Epithelial cell of umbilical artery (primary cell): Measurements from ENCODE around the gene FIGLA. TPM values are rescaled to one million over a fixed set of nuclear protein-coding genes. Genes with fewer than 3 reads are reported as not detected.

Experiments
- total RNA-seq: library from RNA; depleted of rRNA; stranded (reverse); fragments of >200 nt; gene quantifications from 2 replicates; pipeline ENCODE4 v1.2.3, GENCODE V29; 2014

FIGLA gene
- total RNA-seq: 0.76 TPM in 1 of 2 replicates, not detected in the other

DNA sequence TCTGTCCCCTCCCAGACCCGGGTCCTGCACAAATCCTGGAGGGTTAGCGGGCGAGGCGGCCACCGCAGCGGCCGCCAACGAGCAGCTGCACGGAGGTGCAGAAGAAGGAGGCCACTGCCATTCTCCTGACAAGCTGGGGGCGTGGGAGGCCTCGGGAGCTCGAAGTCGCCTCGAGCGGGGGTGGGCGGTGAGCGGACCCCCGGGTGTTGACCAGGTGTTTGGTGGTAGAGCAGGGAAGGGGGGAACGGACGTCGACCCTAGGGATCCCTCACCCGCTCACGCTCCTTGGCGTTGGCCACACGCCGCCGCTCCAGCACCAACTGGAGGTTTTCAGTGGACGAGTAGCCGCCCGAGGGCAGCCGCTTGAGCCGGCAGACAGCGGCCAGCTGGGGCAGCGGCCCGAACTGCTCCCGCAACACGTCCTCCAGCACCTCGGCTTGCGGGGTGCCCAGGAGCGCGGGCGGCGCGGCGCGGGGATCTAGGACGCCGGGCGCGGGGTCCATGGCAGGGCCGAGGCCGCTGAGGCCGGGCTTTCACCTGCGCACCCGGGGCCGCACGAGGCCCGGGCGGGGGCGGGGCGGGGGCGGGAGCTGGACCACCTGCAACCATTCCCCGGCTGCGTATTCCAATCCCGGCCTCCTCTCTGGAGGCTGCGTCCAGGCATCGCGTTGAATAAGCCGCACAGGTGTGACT, at the start of gene FIGLA:
Gene FIGLA, minus strand, starts transcription at position 508 of the 693 bp plus-strand sequence. Its CDS starts 5 bp downstream, at position 503.

DNA sequence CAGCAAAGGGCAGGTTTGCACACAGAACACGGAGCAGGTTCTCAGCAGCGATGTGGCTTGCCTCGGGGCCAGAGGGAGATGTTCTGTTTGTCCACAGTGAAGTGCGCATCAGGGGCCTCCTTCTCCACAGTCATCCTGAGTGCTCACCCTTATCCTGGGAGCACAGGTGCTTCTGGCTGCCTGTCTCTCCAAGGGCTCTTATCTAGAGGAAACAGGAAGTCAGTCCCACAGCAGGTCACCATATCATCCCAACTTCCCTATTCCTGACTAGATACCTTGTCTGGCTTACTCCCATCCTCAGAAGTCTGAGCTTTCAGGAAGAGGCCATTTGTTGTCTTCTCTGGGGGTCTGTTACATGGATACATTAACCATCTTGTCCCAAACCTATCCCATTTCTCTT, 45.2 kb upstream of the FIGLA start, which contains the start of gene CD207:
Gene CD207, minus strand, starts transcription at position 174 of the 400 bp plus-strand sequence. Its CDS starts 40 bp downstream, at position 134.

DNA sequence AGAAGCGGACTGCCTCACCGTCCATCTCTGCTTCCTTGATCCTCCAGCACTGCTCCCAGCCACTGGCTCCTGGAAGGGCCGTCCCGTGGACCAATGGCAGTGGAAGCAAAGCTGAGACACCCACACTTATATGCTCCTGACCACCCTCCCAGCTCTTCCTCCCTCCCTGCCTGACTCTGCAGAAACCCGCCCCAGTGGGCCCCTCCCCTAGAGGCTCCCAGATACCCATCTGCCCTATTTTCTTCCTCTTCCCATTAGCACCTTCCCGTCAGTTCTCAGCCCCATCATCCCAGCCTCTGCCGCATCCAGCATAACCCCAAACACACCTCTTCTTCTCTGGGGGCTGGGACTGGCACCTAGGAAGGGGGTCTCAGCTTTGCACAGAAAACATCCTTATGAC, 30.1 kb upstream of the FIGLA start, which contains the start of gene CLEC4F:
Gene CLEC4F, minus strand, starts transcription at position 101 of the 400 bp plus-strand sequence. Its CDS starts 76 bp downstream, at position 25.

DNA sequence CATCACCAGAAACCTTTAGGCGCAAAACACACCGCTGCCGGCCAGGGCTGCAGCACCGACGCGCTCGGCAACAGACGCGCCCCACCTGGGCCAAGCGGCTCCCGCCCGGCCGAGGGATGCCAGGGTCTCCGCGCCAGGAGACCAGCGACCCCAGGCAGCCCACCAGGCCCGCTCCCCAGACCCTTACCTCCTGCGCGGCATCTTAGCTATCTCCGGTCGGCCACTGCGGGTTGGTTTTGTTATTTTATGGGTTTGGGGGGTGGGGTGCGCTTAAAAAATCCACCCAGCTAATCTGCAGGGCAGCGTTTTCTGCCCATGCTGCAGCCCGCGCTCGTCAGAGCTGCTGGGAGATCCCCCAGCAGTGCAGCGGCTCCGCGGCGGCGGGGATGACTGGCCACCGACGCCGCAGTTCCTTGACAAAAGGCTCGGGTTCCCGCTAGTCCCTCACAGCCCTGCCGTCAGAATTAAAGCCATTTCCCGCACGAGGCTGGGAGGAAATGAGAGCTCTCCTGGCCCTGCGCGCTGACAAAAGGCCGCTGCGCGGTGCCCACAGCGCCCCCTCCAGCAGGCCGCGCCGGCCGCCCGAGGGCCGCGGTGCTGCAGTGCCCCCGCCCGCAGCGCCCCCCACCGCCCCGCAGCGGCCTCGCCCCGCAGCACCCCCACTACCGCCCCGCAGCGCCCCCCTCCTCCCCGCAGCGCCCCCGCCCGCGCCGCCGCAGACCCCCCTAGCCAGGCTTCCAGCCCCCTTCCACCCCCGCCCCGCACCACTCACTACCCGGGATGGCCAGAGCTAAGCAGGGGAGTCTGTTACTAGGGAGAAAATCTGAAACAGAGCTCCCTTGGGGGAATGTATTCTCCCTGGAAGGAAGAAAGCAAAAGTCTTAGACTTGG, 22.5 kb downstream of the FIGLA start, which contains the start of gene ADD2:
Gene ADD2, minus strand, starts transcription at position 502 of the 891 bp plus-strand sequence. CDS start 61,792 bp downstream, outside the sequence.

Other genes starting within 250 kb of the FIGLA start
- gene TGFA, start 236.8 kb downstream of the FIGLA start, total RNA-seq: under 0.01 TPM in 1 of 2 replicates, not detected in the other
- gene ADD2, start 22.4 kb downstream of the FIGLA start, total RNA-seq: 1.8 and 2.9 TPM in 2 replicates
- 0.15 TPM in 1 of 2 replicates, not detected in the other for gene CLEC4F, start 30.0 kb upstream of the FIGLA start, total RNA-seq
- under 0.01 and 0.30 TPM in 2 replicates for gene CD207, start 45.2 kb upstream of the FIGLA start, total RNA-seq
- gene VAX2, start 109.9 kb upstream of the FIGLA start, total RNA-seq: 2.9 and 4.7 TPM in 2 replicates
- 0.15 and 0.65 TPM in 2 replicates for gene ATP6V1B1, start 145.3 kb upstream of the FIGLA start, total RNA-seq
- gene ANKRD53, start 188.0 kb upstream of the FIGLA start, total RNA-seq: 0.15 and 0.32 TPM in 2 replicates
- 19.9 and 20.8 TPM in 2 replicates for gene TEX261, start 204.2 kb upstream of the FIGLA start, total RNA-seq